H9 (cell line): ENCODE data around the gene SPTSSA. TPM values are rescaled to one million over a fixed set of nuclear protein-coding genes. Genes with fewer than 3 reads are reported as not detected.

Experiments used
- DNase-seq: peaks from one replicate; pipeline ENCODE4 v3.0.0-alpha.2; 2017
- H2AFZ ChIP-seq: one replicate; pipeline ENCODE4 v1.6.1; 2013; ENCODE audit warnings: mild to moderate bottlenecking, low read length, control low read depth, moderate library complexity
- H2AK5ac ChIP-seq: 2 replicates; pipeline ENCODE4 v1.6.1; 2013; ENCODE audit warnings: low read length, control low read depth, mixed read lengths; ENCODE audit not compliant: insufficient read length
- H2BK120ac ChIP-seq: one replicate; pipeline ENCODE4 v1.6.1; 2013; ENCODE audit warnings: low read depth, mild to moderate bottlenecking, low read length, control low read depth, inconsistent platforms; ENCODE audit not compliant: poor library complexity, severe bottlenecking
- H2BK12ac ChIP-seq: 2 replicates; pipeline ENCODE4 v1.6.1; 2013; ENCODE audit warnings: low read length, control low read depth, mixed read lengths, low read depth; ENCODE audit not compliant: insufficient read length
- H2BK15ac ChIP-seq: 2 replicates; pipeline ENCODE4 v1.6.1; 2013; ENCODE audit warnings: low read depth, low read length, control low read depth
- H2BK20ac ChIP-seq: one replicate; pipeline ENCODE4 v1.6.1; 2013; ENCODE audit warnings: low read depth, mild to moderate bottlenecking, low read length, control low read depth, inconsistent platforms; ENCODE audit not compliant: poor library complexity, severe bottlenecking
- H2BK5ac ChIP-seq: 2 replicates; pipeline ENCODE4 v1.6.1; 2013; ENCODE audit warnings: low read length, control low read depth, mixed read lengths; ENCODE audit not compliant: insufficient read length
- H3K14ac ChIP-seq: 2 replicates; pipeline ENCODE4 v1.6.1; 2013; ENCODE audit warnings: low read length, control low read depth; ENCODE audit not compliant: insufficient read depth
- H3K18ac ChIP-seq: 2 replicates; pipeline ENCODE4 v1.6.1; 2013; ENCODE audit warnings: low read depth, mild to moderate bottlenecking, mixed read lengths, low read length, control low read depth; ENCODE audit not compliant: insufficient read length
- H3K23ac ChIP-seq: 2 replicates; pipeline ENCODE4 v1.6.1; 2013; ENCODE audit warnings: low read length, control low read depth, mixed read lengths, low read depth; ENCODE audit not compliant: insufficient read length
- H3K23me2 ChIP-seq: 2 replicates; pipeline ENCODE4 v1.6.1; 2013; ENCODE audit warnings: low read depth, mild to moderate bottlenecking, mixed read lengths, low read length, control low read depth; ENCODE audit not compliant: insufficient read length, poor library complexity, severe bottlenecking
- H3K27ac ChIP-seq: 2 replicates; pipeline ENCODE4 v1.5.1; 2013; ENCODE audit warnings: low read length, control low read depth, mixed read lengths, low read depth; ENCODE audit not compliant: insufficient read length
- H3K27me3 ChIP-seq: 2 replicates; pipeline ENCODE4 v1.6.1; 2013; ENCODE audit warnings: low read length, control low read depth, inconsistent platforms; ENCODE audit not compliant: insufficient read depth
- H3K4ac ChIP-seq: 2 replicates; pipeline ENCODE4 v1.6.1; 2013; ENCODE audit warnings: low read depth, mild to moderate bottlenecking, control low read depth, inconsistent platforms, low read length, moderate library complexity
- H3K4me1 ChIP-seq: 2 replicates; pipeline ENCODE4 v1.6.1; 2013; ENCODE audit warnings: low read length, control low read depth, inconsistent platforms; ENCODE audit not compliant: insufficient read depth
- H3K4me2 ChIP-seq: 2 replicates; pipeline ENCODE4 v1.6.1; 2013; ENCODE audit warnings: low read length, control low read depth, mixed read lengths; ENCODE audit not compliant: insufficient read length, insufficient read depth
- H3K56ac ChIP-seq: 2 replicates; pipeline ENCODE4 v1.6.1; 2013; ENCODE audit warnings: low read depth, mild to moderate bottlenecking, mixed read lengths, low read length, control low read depth; ENCODE audit not compliant: insufficient read length
- H3K79me1 ChIP-seq: 2 replicates; pipeline ENCODE4 v1.6.1; 2013; ENCODE audit warnings: low read depth, mild to moderate bottlenecking, moderate library complexity, low read length, control low read depth, inconsistent platforms; ENCODE audit not compliant: insufficient read depth, poor library complexity, severe bottlenecking
- H3K79me2 ChIP-seq: 2 replicates; pipeline ENCODE4 v1.6.1; 2013; ENCODE audit warnings: low read length, control low read depth, inconsistent platforms; ENCODE audit not compliant: insufficient read depth
- H3K9ac ChIP-seq: 2 replicates; pipeline ENCODE4 v1.6.1; 2013; ENCODE audit warnings: low read length, control low read depth, mixed read lengths; ENCODE audit not compliant: insufficient read length; ENCODE audit errors: extremely low read depth
- H3K9me3 ChIP-seq: one replicate; pipeline ENCODE4 v1.6.1; 2013; ENCODE audit warnings: low read depth, low read length, inconsistent platforms; ENCODE audit not compliant: control insufficient read depth
- H3T11ph ChIP-seq: one replicate; pipeline ENCODE4 v1.6.1; 2013; ENCODE audit warnings: mild to moderate bottlenecking, low read length, control low read depth, inconsistent platforms
- H4K20me1 ChIP-seq: one replicate; pipeline ENCODE4 v1.6.1; 2013; ENCODE audit not compliant: control insufficient read depth, insufficient read length, insufficient read depth
- H4K5ac ChIP-seq: 2 replicates; pipeline ENCODE4 v1.6.1; 2013; ENCODE audit warnings: low read depth, mild to moderate bottlenecking, mixed read lengths, low read length, control low read depth; ENCODE audit not compliant: insufficient read length
- H4K8ac ChIP-seq: replicated peaks from 2 replicates; pipeline ENCODE4 v1.6.1; 2013; ENCODE audit warnings: low read length, control low read depth, mixed read lengths, low read depth; ENCODE audit not compliant: insufficient read length
- H4K91ac ChIP-seq: 2 replicates; pipeline ENCODE4 v1.6.1; 2013; ENCODE audit warnings: low read depth, mild to moderate bottlenecking, moderate library complexity, mixed read lengths, low read length, control low read depth; ENCODE audit not compliant: insufficient read length
- H3K27ac Mint-ChIP-seq, 3 experiments: 2 replicates in 2 of 3; 3 replicates in 1 of 3; pipeline ENCODE4 v1.8.0; 2020 to 2021; ENCODE audit warnings: mixed read lengths in 3 of 3, mild to moderate bottlenecking in 1 of 3, moderate library complexity in 1 of 3
- H3K27me3 Mint-ChIP-seq: 2 replicates; pipeline ENCODE4 v1.8.0; 2021; ENCODE audit warnings: low read depth, mild to moderate bottlenecking, moderate library complexity, mixed read lengths
- H3K36me3 Mint-ChIP-seq, 3 experiments: 2 replicates in 2 of 3; 3 replicates in 1 of 3; pipeline ENCODE4 v1.8.0; 2020 to 2021; ENCODE audit warnings: low read depth in 3 of 3, mixed read lengths in 3 of 3; ENCODE audit not compliant: insufficient read depth in 1 of 3
- H3K4me1 Mint-ChIP-seq, 2 experiments: 2 replicates each; pipeline ENCODE4 v1.8.0; 2020; ENCODE audit warnings: mixed read lengths in 2 of 2
- H3K4me3 Mint-ChIP-seq, 2 experiments: 2 replicates in 1 of 2; 3 replicates in 1 of 2; pipeline ENCODE4 v1.8.0; 2020 to 2021; ENCODE audit warnings: mild to moderate bottlenecking in 2 of 2, mixed read lengths in 2 of 2, moderate library complexity in 1 of 2
- H3K9me3 Mint-ChIP-seq, 2 experiments: 2 replicates in 1 of 2; 3 replicates in 1 of 2; pipeline ENCODE4 v1.8.0; 2020; ENCODE audit warnings: mild to moderate bottlenecking in 2 of 2, mixed read lengths in 2 of 2, moderate library complexity in 1 of 2
- CTCF ChIP-seq: fragments of 200-600 bp; sonication (generic); conservative IDR thresholded peaks from 3 replicates; pipeline ENCODE4 v1.8.0; 2021; ENCODE audit warnings: antibody characterized with exemption, mild to moderate bottlenecking
- WGBS: extraction: QIAGEN DNeasy Blood & Tissue Kit; methylation state at CpG from one replicate; pipeline ENCODE4 v1.1.7; 2013; ENCODE audit warnings: missing lambda C conversion rate, low lambda C conversion rate, mixed read lengths; ENCODE audit not compliant: insufficient read length; ENCODE audit errors: extremely low coverage; 5-methylcytosine and 5-hydroxymethylcytosine counted together
- total RNA-seq: library from RNA; stranded (reverse); gene quantifications from 2 replicates; pipeline ENCODE4 v1.2.1, GENCODE V29; 2021

Gene SPTSSA
- total RNA-seq, 1 experiment from 2014 or later, result 23.3 TPM

GRCh38 chr14:34496007-34496678, 34.1 kb upstream of the SPTSSA start:
- Histone ChIP-seq H3K56ac (no peak overlapping the region), H2BK120ac (no peak overlapping the region), H3K4ac (no peak overlapping the region), H2BK20ac (no peak overlapping the region), H3K79me2 (no peaks in the 10 kb centered on the region), H3K4me1 (no peaks in the 10 kb centered on the region; the same call in 1 of the 2 replicates), H3K23me2 (no peaks in the 10 kb centered on the region), H3K9me3 (no peaks in the 10 kb centered on the region), H4K8ac (no peak overlapping the region), H4K5ac (no peak overlapping the region), H2BK12ac (no peak overlapping the region), H3K9ac (no peak overlapping the region), H2AFZ (no peak overlapping the region), H2BK5ac (no peak overlapping the region), H3K18ac (no peak overlapping the region), H4K91ac (no peak overlapping the region), H3K4me2 (no peak overlapping the region), H3K23ac (no peak overlapping the region), H3K27ac (no peak overlapping the region), H3T11ph (no peak overlapping the region), H3K79me1 (no peaks in the 10 kb centered on the region), H2AK5ac (no peak overlapping the region), H4K20me1 (no peaks in the 10 kb centered on the region), H3K27me3 (no peaks in the 10 kb centered on the region), H3K14ac (no peak overlapping the region), H2BK15ac (no peak overlapping the region)
- DNase-seq, result no peak
- Mint-ChIP-seq H3K27ac (no peak overlapping the region; a peak in 1 of 7 replicates), H3K27me3 (no peaks in the 10 kb centered on the region), H3K4me3 (no peak overlapping the region), H3K36me3 (no peaks in the 10 kb centered on the region), H3K4me1 (peaks cover 18 to 19% of the 10 kb centered on the region in 2 experiments), H3K9me3 (no peaks in the 10 kb centered on the region; a peak in 1 of 5 replicates)
- no peak for TF ChIP-seq CTCF
- whole genome bisulfite sequencing, result no CpG with 5 or more reads among the region's 11 CpGs
